HepG2 (cell line): ENCODE data around the gene ZFAND6. TPM values are rescaled to one million over a fixed set of nuclear protein-coding genes. Genes with fewer than 3 reads are reported as not detected.

Experiments
- ATAC-seq: fragments of 200-7000 bp; cut with Tn5 transposase; 3 replicates; pipeline ENCODE4 v1.9.1; 2020; ENCODE audit warnings: mild to moderate bottlenecking, moderate library complexity
- BruUV-seq: library from RNA; stranded (reverse); fragments of 400-500 nt; replicated peaks from 2 replicates; lab custom pipeline; 2021; lab: Mats Ljungman, UMichigan
- CTCF ChIA-PET: fragments of 300-600 bp; formaldehyde crosslinking; extraction: SDS; loops from one replicate; lab custom pipeline; 2021; ENCODE audit warnings: low total read pairs, inconsistent platforms, low intra/inter-chr PET ratio; lab: Yijun Ruan, JAX
- POLR2A ChIA-PET: fragments of 350-600 bp; sonication (Branson Sonifier 250); formaldehyde crosslinking; loops from one replicate; lab custom pipeline; 2020; ENCODE audit warnings: antibody characterized with exemption, inconsistent platforms; lab: Yijun Ruan, JAX
- DNase-seq: peaks from one replicate; pipeline ENCODE4 v3.0.0-alpha.2; 2015; ENCODE audit warnings: low spot score
- FAIRE-seq: peaks from 3 replicates; lab custom pipeline; 2011; peaks lifted over from hg19 to GRCh38; lab: Jason Lieb, UNC
- H2AFZ ChIP-seq: one replicate; pipeline ENCODE4 v1.6.1; 2011; ENCODE audit warnings: low read length, inconsistent platforms
- H3K27ac ChIP-seq: fragments of 300-600 bp; 3 replicates; pipeline ENCODE4 v1.8.0; 2011; ENCODE audit warnings: mixed run types, mild to moderate bottlenecking, mixed read lengths, low read length, inconsistent platforms; ENCODE audit not compliant: insufficient read depth; ENCODE audit errors: extremely low read length
- H3K27me3 ChIP-seq, 2 experiments: fragments of 200-600 bp in 1 of 2; 2 replicates in 1 of 2; 3 replicates in 1 of 2; pipeline versions ENCODE4 v1.6.0 to v1.8.0; 2011; ENCODE audit warnings: low read length in 2 of 2, mild to moderate bottlenecking in 2 of 2, moderate library complexity in 2 of 2, inconsistent platforms in 1 of 2; ENCODE audit not compliant: insufficient read depth in 2 of 2, control insufficient read depth in 1 of 2
- H3K36me3 ChIP-seq, 2 experiments: fragments of 200-600 bp in 1 of 2; replicated peaks in 1 of 2; 2 replicates in 1 of 2; 3 replicates in 1 of 2; pipeline versions ENCODE4 v1.5.1 to v1.8.0; 2011; ENCODE audit warnings: low read length in 2 of 2, inconsistent platforms in 1 of 2; ENCODE audit not compliant: insufficient read depth in 2 of 2, control insufficient read depth in 1 of 2
- H3K4me1 ChIP-seq: 2 replicates; pipeline ENCODE4 v1.5.1; 2012; ENCODE audit warnings: low read length, inconsistent platforms; ENCODE audit not compliant: insufficient read depth
- H3K4me2 ChIP-seq: 2 replicates; pipeline ENCODE4 v1.6.0; 2011; ENCODE audit warnings: low read depth, low read length, inconsistent platforms
- H3K4me3 ChIP-seq, 3 experiments: fragments of 200-600 bp in 1 of 3; sonication (generic), shearing (Covaris generic) in 1 of 3; replicated peaks in 1 of 3; 2 replicates each; pipeline ENCODE4 v1.5.1; 2011 to 2016; ENCODE audit warnings: low read length in 3 of 3, inconsistent platforms in 2 of 3, low read depth in 2 of 3, mild to moderate bottlenecking in 2 of 3, control low read depth in 1 of 3, mixed read lengths in 1 of 3; ENCODE audit not compliant: insufficient read depth in 1 of 3
- H3K79me2 ChIP-seq: one replicate; pipeline ENCODE4 v1.6.1; 2011; ENCODE audit warnings: low read length, inconsistent platforms; ENCODE audit not compliant: insufficient read depth
- H3K9ac ChIP-seq: 2 replicates; pipeline ENCODE4 v1.6.0; 2011; ENCODE audit warnings: mild to moderate bottlenecking, low read depth, low read length, inconsistent platforms; ENCODE audit not compliant: insufficient read depth
- H3K9me3 ChIP-seq: 2 replicates; pipeline ENCODE4 v1.5.1; 2012; ENCODE audit warnings: mild to moderate bottlenecking, low read length
- H4K20me1 ChIP-seq: 2 replicates; pipeline ENCODE4 v1.6.0; 2011; ENCODE audit warnings: inconsistent platforms, mild to moderate bottlenecking, low read length, moderate library complexity; ENCODE audit not compliant: insufficient read depth
- RARA ChIP-seq: IDR thresholded peaks from 2 replicates; pipeline ENCODE4 v1.6.1; 2016; ENCODE audit warnings: missing genetic modification reagents, missing compliant biosample characterization
- ZBTB21 ChIP-seq: sonication (generic); formaldehyde crosslinking; IDR thresholded peaks from 2 replicates; pipeline ENCODE4 v1.4.0; 2020; ENCODE audit warnings: missing genetic modification reagents
- ZNF274 ChIP-seq: sonication (generic); formaldehyde crosslinking; IDR thresholded peaks from 2 replicates; pipeline ENCODE4 v1.5.1; 2020; ENCODE audit warnings: mild to moderate bottlenecking, missing genetic modification reagents
- ZNF510 ChIP-seq: sonication (generic); formaldehyde crosslinking; IDR thresholded peaks from 2 replicates; pipeline ENCODE4 v1.4.0; 2020; ENCODE audit warnings: low read depth, mild to moderate bottlenecking, missing genetic modification reagents
- ZNF570 ChIP-seq: sonication (generic); formaldehyde crosslinking; IDR thresholded peaks from 2 replicates; pipeline ENCODE4 v1.4.0; 2020; ENCODE audit warnings: mild to moderate bottlenecking, missing genetic modification reagents, borderline replicate concordance
- ZNF580 ChIP-seq: IDR thresholded peaks from 2 replicates; pipeline ENCODE4 v1.6.1; 2016; ENCODE audit warnings: low read depth, borderline replicate concordance
- ZNF776 ChIP-seq: sonication (generic); formaldehyde crosslinking; IDR thresholded peaks from 2 replicates; pipeline ENCODE4 v1.4.0; 2020; ENCODE audit warnings: mild to moderate bottlenecking, missing genetic modification reagents
- WGBS: methylation state at CpG from one replicate; pipeline ENCODE4 v1.1.6; 2017; ENCODE audit warnings: low lambda C conversion rate; 5-methylcytosine and 5-hydroxymethylcytosine counted together
- in situ Hi-C: cut with HindIII; loops from 2 replicates; pipeline ENCODE4 v1.10.0; 2017; ENCODE audit warnings: low pct_unique_long_range_greater_than_20kb; ENCODE audit not compliant: extremely low pct_ligation_motif_present
- intact Hi-C: fragments of 100-400 bp; cut with micrococcal nuclease; formaldehyde crosslinking; loops from one replicate; pipeline ENCODE4 v1.10.0; 2022; ENCODE audit not compliant: unreplicated experiment
- polyA plus RNA-seq, 8 experiments: library from polyadenylated mRNA; depleted of rRNA in 3 of 8; stranded (reverse) in 7 of 8; unstranded in 1 of 8; fragments of >200 nt; fragmentation: Illumina TruSeq in 4 of 8; extraction: Trizol in 4 of 8; gene quantifications; 2 replicates each; pipeline versions ENCODE4 v1.2.1 to v1.2.3, GENCODE V29; 2011 to 2016; ENCODE audit warnings: low read depth in 4 of 8, missing spikeins in 1 of 8, mixed read lengths in 1 of 8; ENCODE audit not compliant: insufficient read depth in 1 of 8
- total RNA-seq, 5 experiments: library from RNA; depleted of rRNA; stranded (reverse); fragments of >200 nt; fragmentation: Illumina TruSeq; extraction: Trizol; gene quantifications; 2 replicates each; pipeline ENCODE4 v1.2.3, GENCODE V29; 2016; ENCODE audit warnings: low read depth in 1 of 5
- TF ChIP-seq, protein P1 (sequence below): sonication (generic); formaldehyde crosslinking; IDR thresholded peaks from 2 replicates; pipeline ENCODE4 v1.5.0; 2020; ENCODE audit warnings: mild to moderate bottlenecking, missing genetic modification reagents, borderline replicate concordance

Gene ZFAND6
- total and polyA plus RNA-seq, 2 of the 13 experiments (the other 11 are each of a cell fraction or from before 2014, with no cell fraction given): 84.2 to 115 TPM

DNA sequence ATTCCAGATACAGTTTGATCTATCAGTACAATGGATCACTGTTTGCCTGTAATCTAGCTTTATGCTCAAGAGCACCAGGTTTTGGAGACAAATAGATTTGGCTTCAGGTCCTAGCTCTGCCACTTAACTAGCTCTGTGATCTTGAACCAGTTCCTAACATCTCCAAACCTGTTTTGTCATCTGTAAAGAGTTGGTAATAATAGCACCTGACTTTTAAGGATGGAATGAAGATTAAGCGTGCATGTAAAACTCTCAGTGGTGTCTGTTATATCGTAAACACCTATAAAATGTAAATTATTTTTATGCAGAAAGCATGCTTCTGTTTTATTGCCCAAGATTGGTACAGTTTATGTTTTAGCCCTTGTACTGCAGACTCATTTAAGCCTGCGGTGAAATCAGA lies 36.5 kb downstream of the ZFAND6 start:
- H3K9ac ChIP-seq: no peak overlapping the region
- H3K27me3 ChIP-seq: no peaks in the 10 kb centered on the region
- FAIRE-seq: no peak
- peaks cover 31% of the 10 kb centered on the region for H4K20me1 ChIP-seq
- H3K4me1 ChIP-seq: 0 out of 2 replicates have a peak, but pooled peaks cover 6% of the 10 kb centered on the region
- WGBS: 95% methylated on average over 3 of the region's 3 CpGs
- H3K36me3 ChIP-seq: no peaks in the 10 kb centered on the region
- no peak overlapping the region for H3K4me2 ChIP-seq
- CTCF ChIA-PET: no interaction called here
- in situ Hi-C loops: no loop called here
- BruUV-seq: no TSS peak
- no peak for ATAC-seq
- no peak overlapping the region for H3K27ac ChIP-seq
- no peaks in the 10 kb centered on the region for H3K9me3 ChIP-seq
- TF ChIP-seq ZBTB21 (CRISPR knock-in tag) (no peak), ZNF776 (no peak), ZNF510 (CRISPR knock-in tag) (no peak), ZNF570 (CRISPR knock-in tag) (no peak), ZNF274 (CRISPR knock-in tag) (no peak), ZNF580 (CRISPR knock-in tag) (no peak), RARA (no peak)
- TF ChIP-seq, protein P1, sequence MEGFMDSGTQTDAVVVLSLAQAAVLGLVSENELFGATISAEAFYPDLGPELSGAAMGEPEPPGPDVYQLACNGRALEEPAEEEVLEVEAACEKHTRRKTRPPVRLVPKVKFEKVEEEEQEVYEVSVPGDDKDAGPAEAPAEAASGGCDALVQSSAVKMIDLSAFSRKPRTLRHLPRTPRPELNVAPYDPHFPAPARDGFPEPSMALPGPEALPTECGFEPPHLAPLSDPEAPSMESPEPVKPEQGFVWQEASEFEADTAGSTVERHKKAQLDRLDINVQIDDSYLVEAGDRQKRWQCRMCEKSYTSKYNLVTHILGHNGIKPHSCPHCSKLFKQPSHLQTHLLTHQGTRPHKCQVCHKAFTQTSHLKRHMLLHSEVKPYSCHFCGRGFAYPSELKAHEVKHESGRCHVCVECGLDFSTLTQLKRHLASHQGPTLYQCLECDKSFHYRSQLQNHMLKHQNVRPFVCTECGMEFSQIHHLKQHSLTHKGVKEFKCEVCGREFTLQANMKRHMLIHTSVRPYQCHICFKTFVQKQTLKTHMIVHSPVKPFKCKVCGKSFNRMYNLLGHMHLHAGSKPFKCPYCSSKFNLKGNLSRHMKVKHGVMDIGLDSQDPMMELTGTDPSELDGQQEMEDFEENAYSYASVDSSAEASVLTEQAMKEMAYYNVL (CRISPR knock-in tag): no peak
- no peak for DNase-seq
- peaks cover 62% of the 10 kb centered on the region for H3K79me2 ChIP-seq
- intact Hi-C loops: no loop called here
- POLR2A ChIA-PET: no interaction called here
- H3K4me3 ChIP-seq: no peak overlapping the region
- no peak overlapping the region for H2AFZ ChIP-seq
